ENCODE measurements around the gene FRMD4B. TPM values are rescaled to one million over a fixed set of nuclear protein-coding genes. Genes with fewer than 3 reads are reported as not detected.

Gene FRMD4B
- total RNA-seq, 3 donors from 2014 or later (not counting 1 experiment from before 2014, with no cell fraction given), result 8.5 to 19.8 (median 9.4) TPM

GRCh38 chr3:69241769-69242168 lies 144.1 kb downstream of the FRMD4B start:
- Mint-ChIP-seq H3K9me3 (no peaks in the 10 kb centered on the region), H3K36me3 (no peaks in the 10 kb centered on the region), H3K4me3 (no peak overlapping the region), H3K27ac (no peak overlapping the region), H3K27me3 (ENCODE audit: low read depth in 2 of 2) (no peaks in the 10 kb centered on the region), H3K4me1 (peaks cover 4 to 17% of the 10 kb centered on the region in 2 donors)
- intact Hi-C loops (cut with micrococcal nuclease), result no loop called here
- H3K27me3 ChIP-seq (ENCODE audit: control insufficient read depth, insufficient read depth, low read length), result no peaks in the 10 kb centered on the region
- no peak for TF ChIP-seq CTCF (IDR thresholded peaks at IDR 0.05)
- 65% methylated on average over 4 of the region's 4 CpGs for WGBS (ENCODE audit: insufficient coverage)
- H3K36me3 ChIP-seq (ENCODE audit: control insufficient read depth, insufficient read depth, low read length), result no peaks in the 10 kb centered on the region
- H3K27ac ChIP-seq (ENCODE audit: low read length), result no peak overlapping the region
- peak in 1 of 2 donors; percentile 7 for DNase-seq
- no peaks in the 10 kb centered on the region for H3K9me3 ChIP-seq (ENCODE audit: control insufficient read depth, insufficient read depth, low read length)
- ATAC-seq, result peak in 1 of 3 donors; percentile 67
- H3K4me3 ChIP-seq (ENCODE audit: low read length), result no peak overlapping the region
- H3K4me1 ChIP-seq (ENCODE audit: control insufficient read depth, insufficient read depth, low read length), result peaks cover 4% of the 10 kb centered on the region

- Mint-ChIP-seq H3K9me3 (no peaks in the 10 kb centered on the region), H3K36me3 (no peaks in the 10 kb centered on the region), H3K4me1 (peaks cover 7 to 20% of the 10 kb centered on the region in 2 donors), H3K27ac (no peak overlapping the region), H3K4me3 (no peak overlapping the region), H3K27me3 (ENCODE audit: low read depth in 2 of 2) (no peaks in the 10 kb centered on the region)
- Histone ChIP-seq H3K27me3 (ENCODE audit: control insufficient read depth, insufficient read depth, low read length) (no peaks in the 10 kb centered on the region), H3K27ac (ENCODE audit: low read length) (no peak overlapping the region), H3K9me3 (ENCODE audit: control insufficient read depth, insufficient read depth, low read length) (no peaks in the 10 kb centered on the region), H3K4me3 (ENCODE audit: low read length) (no peak overlapping the region), H3K4me1 (ENCODE audit: control insufficient read depth, insufficient read depth, low read length) (peaks cover 4% of the 10 kb centered on the region), H3K36me3 (ENCODE audit: control insufficient read depth, insufficient read depth, low read length) (no peaks in the 10 kb centered on the region)
- DNase-seq (no peak), ATAC-seq (no peak)
- no peak for TF ChIP-seq CTCF (IDR thresholded peaks at IDR 0.05)
- intact Hi-C loops (cut with micrococcal nuclease), result no loop called here
- 89% methylated on average over 9 of the region's 10 CpGs for WGBS (ENCODE audit: insufficient coverage)
Measured at GRCh38 chr3:69240651-69241568, 145.0 kb downstream of the FRMD4B start.

GRCh38 chr3:69239063-69239462 lies 146.8 kb downstream of the FRMD4B start:
- H3K4me3 ChIP-seq (ENCODE audit: low read length), result no peak overlapping the region
- H3K4me1 ChIP-seq (ENCODE audit: control insufficient read depth, insufficient read depth, low read length), result peaks cover 4% of the 10 kb centered on the region
- H3K9me3 Mint-ChIP-seq, result no peaks in the 10 kb centered on the region
- 93% methylated on average over 1 of the region's 1 CpG for WGBS (ENCODE audit: insufficient coverage)
- no peak for ATAC-seq
- no peaks in the 10 kb centered on the region for H3K27me3 ChIP-seq (ENCODE audit: control insufficient read depth, insufficient read depth, low read length)
- H3K27ac Mint-ChIP-seq, result no peak overlapping the region
- H3K4me3 Mint-ChIP-seq, result no peak overlapping the region
- no peak for TF ChIP-seq CTCF (IDR thresholded peaks at IDR 0.05)
- no peaks in the 10 kb centered on the region for H3K36me3 Mint-ChIP-seq
- peaks cover 7 to 20% of the 10 kb centered on the region in 2 donors for H3K4me1 Mint-ChIP-seq
- no peaks in the 10 kb centered on the region for H3K9me3 ChIP-seq (ENCODE audit: control insufficient read depth, insufficient read depth, low read length)
- H3K27ac ChIP-seq (ENCODE audit: low read length), result no peak overlapping the region
- H3K27me3 Mint-ChIP-seq (ENCODE audit: low read depth in 2 of 2), result no peaks in the 10 kb centered on the region
- intact Hi-C loops (cut with micrococcal nuclease), result no loop called here
- no peak for DNase-seq
- no peaks in the 10 kb centered on the region for H3K36me3 ChIP-seq (ENCODE audit: control insufficient read depth, insufficient read depth, low read length)

Data from natural killer cell (primary cell).